SK-N-SH (cell line): Measurements from ENCODE around the gene SENP5.

ENCODE experiments used
- CHD2 ChIP-seq: fragments of 150-350 bp; IDR thresholded peaks from 2 replicates; pipeline ENCODE4 v1.6.1; 2018; ENCODE audit warnings: low read length; ENCODE audit not compliant: partially characterized antibody
- CTCF ChIP-seq: fragments of 200-600 bp; sonication (generic); IDR thresholded peaks from 2 replicates; pipeline ENCODE4 v1.6.1; 2017; ENCODE audit warnings: antibody characterized with exemption, mild to moderate bottlenecking, moderate library complexity
- EP300 ChIP-seq, 2 experiments: IDR thresholded peaks; 2 replicates each; pipeline versions ENCODE4 v1.4.0 to v1.6.1; 2012; ENCODE audit warnings: borderline replicate concordance in 1 of 2, low read depth in 1 of 2, low read length in 1 of 2
- EZH2phosphoT487 ChIP-seq: fragments of 200-600 bp; sonication (generic); IDR thresholded peaks from 2 replicates; pipeline ENCODE4 v1.6.1; 2017; ENCODE audit warnings: low read depth, mixed run types, mild to moderate bottlenecking, antibody characterized with exemption, moderate library complexity, borderline replicate concordance
- FOXJ3 ChIP-seq: sonication (generic); formaldehyde crosslinking; IDR thresholded peaks from 2 replicates; pipeline ENCODE4 v1.5.1; 2020; ENCODE audit warnings: mild to moderate bottlenecking, missing genetic modification reagents
- GABPA ChIP-seq: IDR thresholded peaks from 2 replicates; pipeline ENCODE4 v1.4.0; 2012; ENCODE audit warnings: low read depth, mild to moderate bottlenecking
- JUND ChIP-seq: IDR thresholded peaks from 2 replicates; pipeline ENCODE4 v1.4.0; 2012
- NRF1 ChIP-seq: IDR thresholded peaks from 2 replicates; pipeline ENCODE4 v1.6.1; 2012; ENCODE audit warnings: low read depth, mild to moderate bottlenecking, low read length
- RFX5 ChIP-seq: IDR thresholded peaks from 2 replicates; pipeline ENCODE4 v1.6.1; 2012; ENCODE audit warnings: mild to moderate bottlenecking, improper control_type of control experiment, low read length
- SMC3 ChIP-seq: IDR thresholded peaks from 2 replicates; pipeline ENCODE4 v1.6.1; 2012; ENCODE audit warnings: low read depth, low read length, improper control_type of control experiment
- TAF1 ChIP-seq: IDR thresholded peaks from 2 replicates; pipeline ENCODE4 v1.6.1; 2012; ENCODE audit warnings: low read depth, mild to moderate bottlenecking, low read length, moderate library complexity, borderline replicate concordance
- TF ChIP-seq, protein P1 (sequence below): IDR thresholded peaks from 2 replicates; pipeline ENCODE4 v1.6.1; 2012; ENCODE audit warnings: mild to moderate bottlenecking, low read depth, low read length, moderate library complexity
- TF ChIP-seq, protein P2 (sequence below): IDR thresholded peaks from 2 replicates; pipeline ENCODE4; 2012

DNA sequence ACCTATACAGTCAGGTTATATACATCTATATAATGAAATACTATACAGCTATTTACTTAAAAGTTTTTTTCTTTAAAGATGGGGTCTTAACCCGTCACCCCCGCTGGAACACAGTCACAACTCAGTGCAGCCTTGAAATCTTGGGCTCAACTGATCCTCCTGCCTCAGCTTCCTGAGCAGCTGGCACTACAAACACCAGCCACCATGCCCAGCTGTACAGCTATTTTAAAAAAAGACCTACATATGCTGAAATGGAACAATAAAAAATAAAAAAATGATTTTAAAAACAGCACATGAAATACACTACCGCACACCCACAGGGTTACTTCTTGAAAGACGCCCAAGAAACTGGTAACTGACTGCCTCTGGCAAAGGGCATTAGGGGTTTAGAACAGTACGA lies 70.9 kb downstream of the SENP5 start:
- TF ChIP-seq TAF1, result no peak
- TF ChIP-seq FOXJ3, result no peak
- no peak for TF ChIP-seq CTCF
- TF ChIP-seq EP300 (IDR thresholded peaks at IDR 0.05; ENCODE audit: borderline replicate concordance in 1 of 2, low read depth in 1 of 2, low read length in 1 of 2), result no peak
- no peak for TF ChIP-seq EZH2phosphoT487
- TF ChIP-seq RFX5, result no peak
- TF ChIP-seq JUND, result no peak
- no peak for TF ChIP-seq SMC3
- TF ChIP-seq, protein P1, sequence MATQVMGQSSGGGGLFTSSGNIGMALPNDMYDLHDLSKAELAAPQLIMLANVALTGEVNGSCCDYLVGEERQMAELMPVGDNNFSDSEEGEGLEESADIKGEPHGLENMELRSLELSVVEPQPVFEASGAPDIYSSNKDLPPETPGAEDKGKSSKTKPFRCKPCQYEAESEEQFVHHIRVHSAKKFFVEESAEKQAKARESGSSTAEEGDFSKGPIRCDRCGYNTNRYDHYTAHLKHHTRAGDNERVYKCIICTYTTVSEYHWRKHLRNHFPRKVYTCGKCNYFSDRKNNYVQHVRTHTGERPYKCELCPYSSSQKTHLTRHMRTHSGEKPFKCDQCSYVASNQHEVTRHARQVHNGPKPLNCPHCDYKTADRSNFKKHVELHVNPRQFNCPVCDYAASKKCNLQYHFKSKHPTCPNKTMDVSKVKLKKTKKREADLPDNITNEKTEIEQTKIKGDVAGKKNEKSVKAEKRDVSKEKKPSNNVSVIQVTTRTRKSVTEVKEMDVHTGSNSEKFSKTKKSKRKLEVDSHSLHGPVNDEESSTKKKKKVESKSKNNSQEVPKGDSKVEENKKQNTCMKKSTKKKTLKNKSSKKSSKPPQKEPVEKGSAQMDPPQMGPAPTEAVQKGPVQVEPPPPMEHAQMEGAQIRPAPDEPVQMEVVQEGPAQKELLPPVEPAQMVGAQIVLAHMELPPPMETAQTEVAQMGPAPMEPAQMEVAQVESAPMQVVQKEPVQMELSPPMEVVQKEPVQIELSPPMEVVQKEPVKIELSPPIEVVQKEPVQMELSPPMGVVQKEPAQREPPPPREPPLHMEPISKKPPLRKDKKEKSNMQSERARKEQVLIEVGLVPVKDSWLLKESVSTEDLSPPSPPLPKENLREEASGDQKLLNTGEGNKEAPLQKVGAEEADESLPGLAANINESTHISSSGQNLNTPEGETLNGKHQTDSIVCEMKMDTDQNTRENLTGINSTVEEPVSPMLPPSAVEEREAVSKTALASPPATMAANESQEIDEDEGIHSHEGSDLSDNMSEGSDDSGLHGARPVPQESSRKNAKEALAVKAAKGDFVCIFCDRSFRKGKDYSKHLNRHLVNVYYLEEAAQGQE, result no peak
- no peak for TF ChIP-seq CHD2
- TF ChIP-seq GABPA, result no peak
- TF ChIP-seq, protein P2, sequence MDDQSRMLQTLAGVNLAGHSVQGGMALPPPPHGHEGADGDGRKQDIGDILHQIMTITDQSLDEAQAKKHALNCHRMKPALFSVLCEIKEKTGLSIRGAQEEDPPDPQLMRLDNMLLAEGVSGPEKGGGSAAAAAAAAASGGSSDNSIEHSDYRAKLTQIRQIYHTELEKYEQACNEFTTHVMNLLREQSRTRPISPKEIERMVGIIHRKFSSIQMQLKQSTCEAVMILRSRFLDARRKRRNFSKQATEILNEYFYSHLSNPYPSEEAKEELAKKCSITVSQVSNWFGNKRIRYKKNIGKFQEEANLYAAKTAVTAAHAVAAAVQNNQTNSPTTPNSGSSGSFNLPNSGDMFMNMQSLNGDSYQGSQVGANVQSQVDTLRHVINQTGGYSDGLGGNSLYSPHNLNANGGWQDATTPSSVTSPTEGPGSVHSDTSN, result no peak
- TF ChIP-seq NRF1, result no peak
